ENCODE results near the gene WDR47. TPM values are rescaled to one million over a fixed set of nuclear protein-coding genes. Genes with fewer than 3 reads are reported as not detected.

Gene WDR47
- total and polyA plus RNA-seq, 2 of the 8 experiments (the other 6 are each of a cell fraction or from before 2014, with no cell fraction given), result 1.9 to 6.7 TPM

DNA sequence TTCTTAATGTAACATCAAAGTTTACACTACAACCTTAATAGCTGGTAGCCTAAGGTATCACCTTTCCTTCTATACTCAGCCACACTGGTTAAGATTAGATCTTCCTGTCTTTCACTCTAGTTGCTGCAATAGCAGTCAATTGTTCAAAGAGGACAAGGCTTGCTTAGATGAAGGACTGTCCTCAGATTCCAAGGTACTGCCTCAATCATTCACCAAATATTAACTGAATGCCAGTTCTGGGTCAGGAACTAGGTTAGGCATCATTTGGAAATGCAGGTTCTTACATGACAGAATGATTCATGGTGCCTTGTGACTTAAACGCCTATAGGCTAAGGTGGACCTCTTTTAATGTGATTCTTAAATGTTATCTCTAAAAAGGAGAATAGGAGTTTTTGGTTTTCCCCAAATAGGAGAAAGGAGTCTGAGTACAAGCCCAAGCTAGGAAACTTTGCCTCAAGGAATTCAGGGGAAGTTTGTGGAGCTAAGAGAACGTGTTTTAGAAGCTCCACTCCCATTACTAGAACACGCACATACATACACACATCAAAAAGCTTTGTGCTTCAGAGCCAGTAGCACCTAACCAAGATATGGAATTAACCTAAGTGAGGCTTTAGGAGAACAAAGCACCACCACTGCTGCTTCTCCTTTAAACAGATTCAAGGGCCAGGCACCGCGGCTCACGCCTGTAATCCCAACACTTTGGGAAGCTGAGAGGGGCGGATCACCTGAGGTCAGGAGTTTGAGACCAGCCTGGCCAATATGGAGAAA lies 8.5 kb upstream of the WDR47 start (continued):
- TF ChIP-seq, protein P1, sequence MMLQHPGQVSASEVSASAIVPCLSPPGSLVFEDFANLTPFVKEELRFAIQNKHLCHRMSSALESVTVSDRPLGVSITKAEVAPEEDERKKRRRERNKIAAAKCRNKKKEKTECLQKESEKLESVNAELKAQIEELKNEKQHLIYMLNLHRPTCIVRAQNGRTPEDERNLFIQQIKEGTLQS (IDR thresholded peaks at IDR 0.05; ENCODE audit: insufficient read depth, low read depth, low read length), result no peak
- TF ChIP-seq JUND (IDR thresholded peaks at IDR 0.05; ENCODE audit: low read length) (no peak), HDAC6 (IDR thresholded peaks at IDR 0.05; ENCODE audit: low read depth, low read length) (no peak), MAFK (IDR thresholded peaks at IDR 0.05; ENCODE audit: low read depth, low read length) (no peak), TAF7 (optimal IDR thresholded peaks at IDR 0.05; ENCODE audit: borderline replicate concordance, low read depth, low read length) (no peak)
- TF ChIP-seq, protein P2, sequence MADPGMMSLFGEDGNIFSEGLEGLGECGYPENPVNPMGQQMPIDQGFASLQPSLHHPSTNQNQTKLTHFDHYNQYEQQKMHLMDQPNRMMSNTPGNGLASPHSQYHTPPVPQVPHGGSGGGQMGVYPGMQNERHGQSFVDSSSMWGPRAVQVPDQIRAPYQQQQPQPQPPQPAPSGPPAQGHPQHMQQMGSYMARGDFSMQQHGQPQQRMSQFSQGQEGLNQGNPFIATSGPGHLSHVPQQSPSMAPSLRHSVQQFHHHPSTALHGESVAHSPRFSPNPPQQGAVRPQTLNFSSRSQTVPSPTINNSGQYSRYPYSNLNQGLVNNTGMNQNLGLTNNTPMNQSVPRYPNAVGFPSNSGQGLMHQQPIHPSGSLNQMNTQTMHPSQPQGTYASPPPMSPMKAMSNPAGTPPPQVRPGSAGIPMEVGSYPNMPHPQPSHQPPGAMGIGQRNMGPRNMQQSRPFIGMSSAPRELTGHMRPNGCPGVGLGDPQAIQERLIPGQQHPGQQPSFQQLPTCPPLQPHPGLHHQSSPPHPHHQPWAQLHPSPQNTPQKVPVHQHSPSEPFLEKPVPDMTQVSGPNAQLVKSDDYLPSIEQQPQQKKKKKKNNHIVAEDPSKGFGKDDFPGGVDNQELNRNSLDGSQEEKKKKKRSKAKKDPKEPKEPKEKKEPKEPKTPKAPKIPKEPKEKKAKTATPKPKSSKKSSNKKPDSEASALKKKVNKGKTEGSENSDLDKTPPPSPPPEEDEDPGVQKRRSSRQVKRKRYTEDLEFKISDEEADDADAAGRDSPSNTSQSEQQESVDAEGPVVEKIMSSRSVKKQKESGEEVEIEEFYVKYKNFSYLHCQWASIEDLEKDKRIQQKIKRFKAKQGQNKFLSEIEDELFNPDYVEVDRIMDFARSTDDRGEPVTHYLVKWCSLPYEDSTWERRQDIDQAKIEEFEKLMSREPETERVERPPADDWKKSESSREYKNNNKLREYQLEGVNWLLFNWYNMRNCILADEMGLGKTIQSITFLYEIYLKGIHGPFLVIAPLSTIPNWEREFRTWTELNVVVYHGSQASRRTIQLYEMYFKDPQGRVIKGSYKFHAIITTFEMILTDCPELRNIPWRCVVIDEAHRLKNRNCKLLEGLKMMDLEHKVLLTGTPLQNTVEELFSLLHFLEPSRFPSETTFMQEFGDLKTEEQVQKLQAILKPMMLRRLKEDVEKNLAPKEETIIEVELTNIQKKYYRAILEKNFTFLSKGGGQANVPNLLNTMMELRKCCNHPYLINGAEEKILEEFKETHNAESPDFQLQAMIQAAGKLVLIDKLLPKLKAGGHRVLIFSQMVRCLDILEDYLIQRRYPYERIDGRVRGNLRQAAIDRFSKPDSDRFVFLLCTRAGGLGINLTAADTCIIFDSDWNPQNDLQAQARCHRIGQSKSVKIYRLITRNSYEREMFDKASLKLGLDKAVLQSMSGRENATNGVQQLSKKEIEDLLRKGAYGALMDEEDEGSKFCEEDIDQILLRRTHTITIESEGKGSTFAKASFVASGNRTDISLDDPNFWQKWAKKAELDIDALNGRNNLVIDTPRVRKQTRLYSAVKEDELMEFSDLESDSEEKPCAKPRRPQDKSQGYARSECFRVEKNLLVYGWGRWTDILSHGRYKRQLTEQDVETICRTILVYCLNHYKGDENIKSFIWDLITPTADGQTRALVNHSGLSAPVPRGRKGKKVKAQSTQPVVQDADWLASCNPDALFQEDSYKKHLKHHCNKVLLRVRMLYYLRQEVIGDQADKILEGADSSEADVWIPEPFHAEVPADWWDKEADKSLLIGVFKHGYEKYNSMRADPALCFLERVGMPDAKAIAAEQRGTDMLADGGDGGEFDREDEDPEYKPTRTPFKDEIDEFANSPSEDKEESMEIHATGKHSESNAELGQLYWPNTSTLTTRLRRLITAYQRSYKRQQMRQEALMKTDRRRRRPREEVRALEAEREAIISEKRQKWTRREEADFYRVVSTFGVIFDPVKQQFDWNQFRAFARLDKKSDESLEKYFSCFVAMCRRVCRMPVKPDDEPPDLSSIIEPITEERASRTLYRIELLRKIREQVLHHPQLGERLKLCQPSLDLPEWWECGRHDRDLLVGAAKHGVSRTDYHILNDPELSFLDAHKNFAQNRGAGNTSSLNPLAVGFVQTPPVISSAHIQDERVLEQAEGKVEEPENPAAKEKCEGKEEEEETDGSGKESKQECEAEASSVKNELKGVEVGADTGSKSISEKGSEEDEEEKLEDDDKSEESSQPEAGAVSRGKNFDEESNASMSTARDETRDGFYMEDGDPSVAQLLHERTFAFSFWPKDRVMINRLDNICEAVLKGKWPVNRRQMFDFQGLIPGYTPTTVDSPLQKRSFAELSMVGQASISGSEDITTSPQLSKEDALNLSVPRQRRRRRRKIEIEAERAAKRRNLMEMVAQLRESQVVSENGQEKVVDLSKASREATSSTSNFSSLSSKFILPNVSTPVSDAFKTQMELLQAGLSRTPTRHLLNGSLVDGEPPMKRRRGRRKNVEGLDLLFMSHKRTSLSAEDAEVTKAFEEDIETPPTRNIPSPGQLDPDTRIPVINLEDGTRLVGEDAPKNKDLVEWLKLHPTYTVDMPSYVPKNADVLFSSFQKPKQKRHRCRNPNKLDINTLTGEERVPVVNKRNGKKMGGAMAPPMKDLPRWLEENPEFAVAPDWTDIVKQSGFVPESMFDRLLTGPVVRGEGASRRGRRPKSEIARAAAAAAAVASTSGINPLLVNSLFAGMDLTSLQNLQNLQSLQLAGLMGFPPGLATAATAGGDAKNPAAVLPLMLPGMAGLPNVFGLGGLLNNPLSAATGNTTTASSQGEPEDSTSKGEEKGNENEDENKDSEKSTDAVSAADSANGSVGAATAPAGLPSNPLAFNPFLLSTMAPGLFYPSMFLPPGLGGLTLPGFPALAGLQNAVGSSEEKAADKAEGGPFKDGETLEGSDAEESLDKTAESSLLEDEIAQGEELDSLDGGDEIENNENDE (IDR thresholded peaks at IDR 0.05; ENCODE audit: insufficient replicate concordance, low read length), result no peak
